ENCODE measurements around the gene ICAM2.

DNA sequence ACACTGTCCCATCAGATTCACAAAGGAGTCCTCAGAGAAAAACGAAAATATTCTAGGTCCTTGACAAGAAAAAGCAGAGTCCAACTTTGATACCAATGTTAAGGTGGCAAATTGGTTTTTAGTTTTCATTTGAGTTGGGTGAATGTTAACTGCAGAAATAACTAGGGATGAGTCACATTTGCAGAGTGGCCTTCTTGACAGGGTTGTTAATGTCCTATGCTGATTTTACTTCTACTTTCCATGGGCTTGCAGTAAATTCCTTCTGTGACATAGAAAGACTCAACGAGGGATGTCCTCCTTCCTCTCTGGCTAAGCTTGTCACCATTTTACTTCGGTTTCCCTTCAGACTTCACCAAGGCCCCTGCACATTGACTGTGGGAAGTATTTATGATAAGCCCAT lies 47.2 kb upstream of the ICAM2 start:
- TF ChIP-seq, protein P1, sequence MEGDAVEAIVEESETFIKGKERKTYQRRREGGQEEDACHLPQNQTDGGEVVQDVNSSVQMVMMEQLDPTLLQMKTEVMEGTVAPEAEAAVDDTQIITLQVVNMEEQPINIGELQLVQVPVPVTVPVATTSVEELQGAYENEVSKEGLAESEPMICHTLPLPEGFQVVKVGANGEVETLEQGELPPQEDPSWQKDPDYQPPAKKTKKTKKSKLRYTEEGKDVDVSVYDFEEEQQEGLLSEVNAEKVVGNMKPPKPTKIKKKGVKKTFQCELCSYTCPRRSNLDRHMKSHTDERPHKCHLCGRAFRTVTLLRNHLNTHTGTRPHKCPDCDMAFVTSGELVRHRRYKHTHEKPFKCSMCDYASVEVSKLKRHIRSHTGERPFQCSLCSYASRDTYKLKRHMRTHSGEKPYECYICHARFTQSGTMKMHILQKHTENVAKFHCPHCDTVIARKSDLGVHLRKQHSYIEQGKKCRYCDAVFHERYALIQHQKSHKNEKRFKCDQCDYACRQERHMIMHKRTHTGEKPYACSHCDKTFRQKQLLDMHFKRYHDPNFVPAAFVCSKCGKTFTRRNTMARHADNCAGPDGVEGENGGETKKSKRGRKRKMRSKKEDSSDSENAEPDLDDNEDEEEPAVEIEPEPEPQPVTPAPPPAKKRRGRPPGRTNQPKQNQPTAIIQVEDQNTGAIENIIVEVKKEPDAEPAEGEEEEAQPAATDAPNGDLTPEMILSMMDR (IDR thresholded peaks at IDR 0.05; ENCODE audit: low read depth, low read length, missing input control) = no peak
- TF ChIP-seq RAD21 (IDR thresholded peaks at IDR 0.05) = no peak
- TF ChIP-seq GABPA (IDR thresholded peaks at IDR 0.05 in 1 of 2, conservative IDR thresholded peaks at IDR 0.05 in 1 of 2) = no peak
- TF ChIP-seq FOXA1 (IDR thresholded peaks at IDR 0.05) = no peak

Data from liver (tissue), 3 donors.